Smooth muscle cell (in vitro differentiated cells): ENCODE data around the gene LPCAT1. TPM values are rescaled to one million over a fixed set of nuclear protein-coding genes. Genes with fewer than 3 reads are reported as not detected.
"Not testable (repeated sequence)": the region's sequence is repeated elsewhere in the genome, so short reads cannot be mapped to it uniquely, and the experiment has no call there.

Experiments used
- DNase-seq: peaks from one replicate; lab custom pipeline; 2025; ENCODE audit not compliant: unreplicated experiment; lab: John Stamatoyannopoulos, UW
- H2AFZ ChIP-seq: fragments of 200-600 bp; sonication (generic); 2 replicates; pipeline ENCODE4 v1.6.0; 2016; ENCODE audit warnings: antibody characterized with exemption, low read depth, mild to moderate bottlenecking
- H3F3A ChIP-seq: fragments of 200-600 bp; sonication (generic); 2 replicates; pipeline ENCODE4 v1.6.0; 2017; ENCODE audit warnings: antibody characterized with exemption, low read depth
- H3K27ac ChIP-seq: fragments of 200-600 bp; sonication (generic); 2 replicates; pipeline ENCODE4 v1.5.1; 2016; ENCODE audit warnings: low read depth, mild to moderate bottlenecking
- H3K27me3 ChIP-seq: fragments of 200-600 bp; sonication (generic); 2 replicates; pipeline ENCODE4 v1.6.1; 2016; ENCODE audit warnings: low read depth, mild to moderate bottlenecking
- H3K36me3 ChIP-seq: fragments of 200-600 bp; sonication (generic); 2 replicates; pipeline ENCODE4 v1.5.1; 2016; ENCODE audit warnings: low read depth
- H3K4me1 ChIP-seq: fragments of 200-600 bp; sonication (generic); 2 replicates; pipeline ENCODE4 v1.5.1; 2016; ENCODE audit warnings: low read depth
- H3K4me2 ChIP-seq: fragments of 200-600 bp; sonication (generic); 2 replicates; pipeline ENCODE4 v1.6.0; 2016; ENCODE audit warnings: mild to moderate bottlenecking
- H3K4me3 ChIP-seq: fragments of 200-600 bp; sonication (generic); 2 replicates; pipeline ENCODE4 v1.5.1; 2016; ENCODE audit warnings: mild to moderate bottlenecking
- H3K79me2 ChIP-seq: fragments of 200-600 bp; sonication (generic); 2 replicates; pipeline ENCODE4 v1.6.0; 2016; ENCODE audit warnings: low read depth, mild to moderate bottlenecking
- H3K9ac ChIP-seq: fragments of 200-600 bp; sonication (generic); 2 replicates; pipeline ENCODE4 v1.6.0; 2016; ENCODE audit warnings: low read depth
- H3K9me3 ChIP-seq: fragments of 200-600 bp; sonication (generic); replicated peaks from 2 replicates; pipeline ENCODE4 v1.5.1; 2016; ENCODE audit warnings: low read depth
- H4K20me1 ChIP-seq: fragments of 200-600 bp; sonication (generic); 2 replicates; pipeline ENCODE4 v1.6.0; 2016; ENCODE audit warnings: low read depth
- WGBS: methylation state at CpG from one replicate; pipeline ENCODE4 v1.1.7; 2016; ENCODE audit warnings: low lambda C conversion rate; 5-methylcytosine and 5-hydroxymethylcytosine counted together
- polyA plus RNA-seq: library from polyadenylated mRNA; unstranded; fragments of >200 nt; fragmentation: Nextera tagmentation; extraction: Ambion mirVana; gene quantifications from 2 replicates; pipeline ENCODE4 v1.2.1, GENCODE V29; 2016
- total RNA-seq: library from RNA; depleted of rRNA; stranded (reverse); fragments of >200 nt; gene quantifications from 2 replicates; pipeline ENCODE4 v1.2.3, GENCODE V29; 2014
- TF ChIP-seq, protein P1 (sequence below): fragments of 200-600 bp; sonication (generic); IDR thresholded peaks from 2 replicates; pipeline ENCODE4 v1.5.1; 2017; ENCODE audit warnings: borderline replicate concordance, mild to moderate bottlenecking, antibody characterized with exemption; ENCODE audit not compliant: insufficient read depth, poor library complexity, severe bottlenecking

The LPCAT1 gene
- total and polyA plus RNA-seq, 2 experiments from 2014 or later, result 42.7 to 50.1 TPM

DNA sequence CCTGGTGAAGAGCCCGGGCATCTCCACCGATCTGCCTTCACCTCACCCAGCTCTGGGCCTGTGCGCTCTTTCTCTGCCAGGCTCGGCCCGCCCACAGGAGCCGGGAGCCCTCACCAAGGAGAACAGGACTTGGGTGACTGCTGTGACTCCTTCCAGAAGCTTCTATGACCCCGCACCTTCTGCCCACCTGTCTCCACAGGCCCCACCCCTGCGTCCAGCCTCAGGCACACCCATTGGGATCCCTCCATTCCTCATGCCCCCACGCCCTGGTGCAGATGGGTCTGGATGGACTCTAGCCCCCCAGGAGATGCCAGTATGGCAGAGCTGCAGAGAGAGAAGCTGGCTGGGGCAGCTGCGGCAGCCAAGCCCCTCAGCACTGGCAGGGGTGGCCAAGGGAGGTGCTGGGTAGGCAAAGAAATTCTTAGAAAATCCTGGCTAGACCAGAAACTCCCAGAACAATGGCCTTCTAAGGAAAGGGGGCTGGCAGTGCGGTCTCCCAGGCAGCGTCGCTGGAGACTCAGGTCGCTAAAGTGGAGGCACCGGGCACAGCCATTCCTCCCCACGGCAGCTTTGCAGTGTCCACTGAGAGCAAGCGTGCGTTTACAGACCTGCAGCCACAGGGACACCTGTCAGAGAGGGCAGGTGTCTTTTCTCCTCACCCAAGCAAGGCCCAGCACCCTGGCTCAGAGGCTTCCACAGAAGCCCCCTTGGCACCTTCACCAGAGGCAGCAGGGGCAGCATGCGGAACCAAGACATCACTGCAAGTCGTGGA is 17.3 kb downstream of the LPCAT1 start:
- Histone ChIP-seq H3K4me3 (no peak overlapping the region), H3F3A (no peaks in the 10 kb centered on the region), H2AFZ (no peak overlapping the region), H3K4me1 (no peaks in the 10 kb centered on the region), H3K79me2 (peaks cover 96% of the 10 kb centered on the region), H3K9me3 (no peaks in the 10 kb centered on the region), H3K36me3 (no peaks in the 10 kb centered on the region), H4K20me1 (peaks cover 100% of the 10 kb centered on the region), H3K9ac (no peak overlapping the region), H3K4me2 (no peak overlapping the region), H3K27ac (no peak overlapping the region), H3K27me3 (no peaks in the 10 kb centered on the region)
- WGBS, result 99% methylated on average over 16 of the region's 20 CpGs
- TF ChIP-seq, protein P1, sequence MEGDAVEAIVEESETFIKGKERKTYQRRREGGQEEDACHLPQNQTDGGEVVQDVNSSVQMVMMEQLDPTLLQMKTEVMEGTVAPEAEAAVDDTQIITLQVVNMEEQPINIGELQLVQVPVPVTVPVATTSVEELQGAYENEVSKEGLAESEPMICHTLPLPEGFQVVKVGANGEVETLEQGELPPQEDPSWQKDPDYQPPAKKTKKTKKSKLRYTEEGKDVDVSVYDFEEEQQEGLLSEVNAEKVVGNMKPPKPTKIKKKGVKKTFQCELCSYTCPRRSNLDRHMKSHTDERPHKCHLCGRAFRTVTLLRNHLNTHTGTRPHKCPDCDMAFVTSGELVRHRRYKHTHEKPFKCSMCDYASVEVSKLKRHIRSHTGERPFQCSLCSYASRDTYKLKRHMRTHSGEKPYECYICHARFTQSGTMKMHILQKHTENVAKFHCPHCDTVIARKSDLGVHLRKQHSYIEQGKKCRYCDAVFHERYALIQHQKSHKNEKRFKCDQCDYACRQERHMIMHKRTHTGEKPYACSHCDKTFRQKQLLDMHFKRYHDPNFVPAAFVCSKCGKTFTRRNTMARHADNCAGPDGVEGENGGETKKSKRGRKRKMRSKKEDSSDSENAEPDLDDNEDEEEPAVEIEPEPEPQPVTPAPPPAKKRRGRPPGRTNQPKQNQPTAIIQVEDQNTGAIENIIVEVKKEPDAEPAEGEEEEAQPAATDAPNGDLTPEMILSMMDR, result no peak
- no peak for DNase-seq

DNA sequence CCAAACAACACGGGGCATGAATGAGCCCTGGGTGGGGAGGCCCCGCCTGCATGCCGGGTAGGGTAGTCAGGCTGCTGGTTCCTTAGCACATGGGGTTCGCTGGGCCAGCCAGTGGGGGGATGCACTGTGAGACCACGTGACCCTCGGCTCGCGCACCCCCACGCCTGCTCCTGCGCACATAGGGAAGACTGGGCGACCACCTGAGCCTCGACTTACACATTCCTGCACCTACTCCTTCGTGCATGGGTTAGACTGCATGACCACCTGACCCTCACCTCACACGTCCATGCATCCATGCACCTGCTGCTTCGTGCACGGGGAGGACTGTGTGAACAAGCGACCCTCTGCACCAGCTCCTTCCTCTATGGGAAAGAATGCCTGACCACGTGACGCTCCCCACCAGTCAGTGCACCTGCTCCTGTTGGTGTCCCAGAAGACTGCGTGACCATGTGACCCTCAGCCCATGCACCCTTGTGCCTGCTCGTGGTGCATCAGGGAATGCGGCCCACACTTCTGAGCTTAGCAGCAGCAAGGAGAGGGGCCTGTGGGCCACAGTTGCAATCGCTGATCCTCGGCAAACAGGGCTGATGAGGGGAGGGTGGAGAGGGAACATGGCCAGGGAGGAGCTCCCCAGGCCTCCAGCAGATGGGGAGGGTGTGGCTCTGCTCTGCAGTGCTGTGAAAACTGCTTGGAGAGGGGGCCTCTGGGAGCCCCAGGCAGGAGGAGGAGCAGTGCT is 18.1 kb downstream of the LPCAT1 start:
- no peaks in the 10 kb centered on the region for H3K4me1 ChIP-seq
- H4K20me1 ChIP-seq, result peaks cover 100% of the 10 kb centered on the region
- TF ChIP-seq, protein P1, result no peak
- H3K9me3 ChIP-seq, result no peaks in the 10 kb centered on the region
- no peak overlapping the region for H3K4me3 ChIP-seq
- peaks cover 96% of the 10 kb centered on the region for H3K79me2 ChIP-seq
- H3K27ac ChIP-seq, result no peak overlapping the region
- WGBS, result 89% methylated on average over 23 of the region's 24 CpGs
- no peak overlapping the region for H3K9ac ChIP-seq
- no peaks in the 10 kb centered on the region for H3F3A ChIP-seq
- no peak overlapping the region for H3K4me2 ChIP-seq
- H3K27me3 ChIP-seq, result no peaks in the 10 kb centered on the region
- DNase-seq, result no peak
- H3K36me3 ChIP-seq, result no peaks in the 10 kb centered on the region
- H2AFZ ChIP-seq, result no peak overlapping the region

DNA sequence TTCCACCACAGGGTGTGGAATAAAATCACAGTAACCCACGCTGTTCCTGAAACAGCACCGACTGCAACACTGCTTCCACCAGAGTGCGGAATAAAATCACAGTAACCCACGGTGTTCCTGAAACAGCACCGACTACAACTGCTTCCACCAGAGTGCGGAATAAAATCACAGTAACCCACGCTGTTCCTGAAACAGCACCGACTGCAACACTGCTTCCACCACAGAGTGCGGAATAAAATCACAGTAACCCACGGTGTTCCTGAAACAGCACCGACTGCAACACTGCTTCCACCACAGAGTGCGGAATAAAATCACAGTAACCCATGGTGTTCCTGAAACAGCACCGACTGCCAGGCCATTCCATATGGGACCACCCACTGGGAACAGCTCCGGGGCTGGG is 18.7 kb downstream of the LPCAT1 start:
- not testable (repeated sequence) for H3K4me1 ChIP-seq, H3K9me3 ChIP-seq, H3K27me3 ChIP-seq, H3K27ac ChIP-seq, H3K4me2 ChIP-seq, H3K9ac ChIP-seq, H3K36me3 ChIP-seq, DNase-seq, H3K4me3 ChIP-seq, H2AFZ ChIP-seq, H3F3A ChIP-seq
- WGBS, result 93% methylated on average over 14 of the region's 14 CpGs
- H4K20me1 ChIP-seq, result peaks cover 100% of the 10 kb centered on the region
- peaks cover 95% of the 10 kb centered on the region for H3K79me2 ChIP-seq

DNA sequence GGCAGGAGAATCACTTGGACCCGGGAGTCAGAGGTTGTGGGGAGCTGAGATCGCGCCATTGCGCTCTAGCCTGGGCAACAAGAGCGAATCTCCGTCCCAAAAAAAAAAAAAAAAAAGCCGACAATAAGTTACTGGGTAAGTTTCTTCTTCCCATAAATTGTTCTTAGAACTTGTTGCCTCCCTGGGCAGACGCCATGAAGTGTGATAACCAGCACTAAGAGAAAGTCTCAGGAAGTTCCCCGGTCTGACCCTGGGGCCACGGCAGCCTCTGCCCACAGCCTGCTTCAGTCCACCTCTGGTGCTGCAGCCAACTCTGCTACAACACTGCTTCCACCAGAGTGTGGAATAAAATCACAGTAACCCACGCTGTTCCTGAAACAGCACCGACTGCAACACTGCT is 19.1 kb downstream of the LPCAT1 start:
- Histone ChIP-seq H3K79me2 (peaks cover 91% of the 10 kb centered on the region), H3K27ac (no peak overlapping the region)
- TF ChIP-seq, protein P1, result no peak

More for the DNA sequence above, 19.1 kb downstream of the LPCAT1 start:
- Histone ChIP-seq H3K36me3 (no peaks in the 10 kb centered on the region), H3K27me3 (no peaks in the 10 kb centered on the region), H2AFZ (no peak overlapping the region), H3K9me3 (no peaks in the 10 kb centered on the region), H3K4me1 (no peaks in the 10 kb centered on the region), H3K4me3 (no peak overlapping the region), H3K4me2 (no peak overlapping the region), H3F3A (no peaks in the 10 kb centered on the region), H3K9ac (no peak overlapping the region), H4K20me1 (peaks cover 100% of the 10 kb centered on the region)
- DNase-seq, result no peak
- WGBS, result 79% methylated on average over 12 of the region's 12 CpGs
